ENCODE measurements around the gene SYT8.

Gene SYT8

GRCh38 chr11:1858154-1858553 is 23.4 kb downstream of the SYT8 start:
- no peak overlapping the region for H3K18ac ChIP-seq (ENCODE audit: low read length)
- WGBS (ENCODE audit: extremely low coverage, insufficient coverage, insufficient read length): no CpG with 5 or more reads among the region's 9 CpGs

GRCh38 chr11:1858576-1858975 is 23.8 kb downstream of the SYT8 start:
- no peak overlapping the region for H3K4me3 ChIP-seq (ENCODE audit: low read depth, low read length)
- no peak for DNase-seq
- no peak overlapping the region for H4K12ac ChIP-seq (ENCODE audit: low read depth, low read length)
- no peak overlapping the region for H4K8ac ChIP-seq (ENCODE audit: low read depth, low read length)
- no peak overlapping the region for H3K27ac ChIP-seq (ENCODE audit: low read depth, low read length)
- no peak overlapping the region for H2AK5ac ChIP-seq (ENCODE audit: low read length)
- no peak overlapping the region for H3K14ac ChIP-seq (ENCODE audit: low read length)
- no peaks in the 10 kb centered on the region for H3K27me3 ChIP-seq (ENCODE audit: insufficient read depth, low read length)
- H3K4ac ChIP-seq (ENCODE audit: low read depth, low read length): no peak overlapping the region
- no peak overlapping the region for H3K18ac ChIP-seq (ENCODE audit: low read length)
- H3K79me2 ChIP-seq (ENCODE audit: control insufficient read depth, insufficient read depth, low read length, poor library complexity): no peaks in the 10 kb centered on the region
- peaks cover 6% of the 10 kb centered on the region for H3K79me1 ChIP-seq (ENCODE audit: low read length)
- H2AFZ ChIP-seq (ENCODE audit: insufficient read depth, low read length, poor library complexity): no peak overlapping the region
- H3K4me1 ChIP-seq (ENCODE audit: control insufficient read depth in 1 of 2, insufficient read depth in 2 of 2, low read length in 2 of 2): peaks cover 15 to 16% of the 10 kb centered on the region in 2 experiments
- no peak overlapping the region for H3K23ac ChIP-seq (ENCODE audit: low read length)
- no peak overlapping the region for H3K4me2 ChIP-seq (ENCODE audit: low read length)
- no peaks in the 10 kb centered on the region for H3K36me3 ChIP-seq (ENCODE audit: control insufficient read depth in 1 of 2, insufficient read depth in 2 of 2, low read length in 2 of 2)
- no peaks in the 10 kb centered on the region for H3K9me3 ChIP-seq (ENCODE audit: insufficient read depth, low read depth, low read length)
- no peak overlapping the region for H4K91ac ChIP-seq (ENCODE audit: low read depth, low read length)
- no peak overlapping the region for H2BK120ac ChIP-seq (ENCODE audit: insufficient read depth, low read length, poor library complexity)
- H2BK5ac ChIP-seq (ENCODE audit: low read depth, low read length, poor library complexity): no peak overlapping the region
- H3K9ac ChIP-seq (ENCODE audit: low read length): no peak overlapping the region
- no CpG with 5 or more reads among the region's 7 CpGs for WGBS (ENCODE audit: extremely low coverage, insufficient coverage, insufficient read length)
- no peak overlapping the region for H2BK12ac ChIP-seq (ENCODE audit: low read length)

More at GRCh38 chr11:1858154-1858553, 23.4 kb downstream of the SYT8 start:
- Histone ChIP-seq H3K14ac (ENCODE audit: low read length) (no peak overlapping the region), H4K91ac (ENCODE audit: low read depth, low read length) (no peak overlapping the region), H3K4me2 (ENCODE audit: low read length) (no peak overlapping the region), H4K8ac (ENCODE audit: low read depth, low read length) (no peak overlapping the region), H3K79me2 (ENCODE audit: control insufficient read depth, insufficient read depth, low read length, poor library complexity) (no peaks in the 10 kb centered on the region), H2AFZ (ENCODE audit: insufficient read depth, low read length, poor library complexity) (no peak overlapping the region), H3K4ac (ENCODE audit: low read depth, low read length) (no peak overlapping the region), H2BK120ac (ENCODE audit: insufficient read depth, low read length, poor library complexity) (no peak overlapping the region), H3K36me3 (ENCODE audit: control insufficient read depth in 1 of 2, insufficient read depth in 2 of 2, low read length in 2 of 2) (no peaks in the 10 kb centered on the region), H4K12ac (ENCODE audit: low read depth, low read length) (no peak overlapping the region), H3K4me1 (ENCODE audit: control insufficient read depth in 1 of 2, insufficient read depth in 2 of 2, low read length in 2 of 2) (peaks cover 12% of the 10 kb centered on the region in 2 experiments), H3K27ac (ENCODE audit: low read depth, low read length) (no peak overlapping the region), H3K79me1 (ENCODE audit: low read length) (peaks cover 4% of the 10 kb centered on the region), H3K4me3 (ENCODE audit: low read depth, low read length) (no peak overlapping the region), H2BK5ac (ENCODE audit: low read depth, low read length, poor library complexity) (no peak overlapping the region), H3K23ac (ENCODE audit: low read length) (no peak overlapping the region), H3K9me3 (ENCODE audit: insufficient read depth, low read depth, low read length) (no peaks in the 10 kb centered on the region), H2AK5ac (ENCODE audit: low read length) (no peak overlapping the region), H2BK12ac (ENCODE audit: low read length) (no peak overlapping the region), H3K9ac (ENCODE audit: low read length) (no peak overlapping the region), H3K27me3 (ENCODE audit: insufficient read depth, low read length) (no peaks in the 10 kb centered on the region)
- DNase-seq: no peak

DNA sequence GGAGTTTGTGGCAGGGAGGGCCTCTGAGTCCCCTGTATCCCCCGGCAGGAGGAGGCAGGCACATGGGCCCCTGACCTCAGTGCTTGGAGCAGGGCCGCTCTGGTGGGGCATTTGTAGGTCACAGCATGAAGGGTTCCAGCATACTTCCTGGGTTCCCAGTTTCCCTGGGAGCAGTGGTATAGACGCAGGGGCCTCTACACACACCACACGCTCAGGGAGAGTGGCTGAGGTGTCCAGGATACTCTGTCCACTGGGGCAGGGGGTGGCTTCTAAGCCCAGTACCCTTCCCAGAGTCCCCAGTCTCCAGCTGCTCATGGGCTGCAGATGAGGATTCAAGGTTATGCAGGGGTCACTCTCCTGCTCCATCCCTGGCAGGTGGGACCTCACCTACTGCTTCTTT is 24.2 kb downstream of the SYT8 start:
- no peak overlapping the region for H2BK5ac ChIP-seq (ENCODE audit: low read depth, low read length, poor library complexity)
- no peak for DNase-seq
- H3K4me1 ChIP-seq (ENCODE audit: control insufficient read depth in 1 of 2, insufficient read depth in 2 of 2, low read length in 2 of 2): peaks cover 18 to 19% of the 10 kb centered on the region in 2 experiments
- no peak overlapping the region for H3K27ac ChIP-seq (ENCODE audit: low read depth, low read length)
- H3K14ac ChIP-seq (ENCODE audit: low read length): no peak overlapping the region
- H3K4ac ChIP-seq (ENCODE audit: low read depth, low read length): no peak overlapping the region
- no peaks in the 10 kb centered on the region for H3K79me2 ChIP-seq (ENCODE audit: control insufficient read depth, insufficient read depth, low read length, poor library complexity)
- WGBS (ENCODE audit: extremely low coverage, insufficient coverage, insufficient read length): no CpG with 5 or more reads among the region's 4 CpGs
- H3K4me3 ChIP-seq (ENCODE audit: low read depth, low read length): no peak overlapping the region
- no peak overlapping the region for H4K8ac ChIP-seq (ENCODE audit: low read depth, low read length)
- no peak overlapping the region for H3K18ac ChIP-seq (ENCODE audit: low read length)
- H3K4me2 ChIP-seq (ENCODE audit: low read length): no peak overlapping the region
- no peaks in the 10 kb centered on the region for H3K27me3 ChIP-seq (ENCODE audit: insufficient read depth, low read length)
- no peaks in the 10 kb centered on the region for H3K36me3 ChIP-seq (ENCODE audit: control insufficient read depth in 1 of 2, insufficient read depth in 2 of 2, low read length in 2 of 2)
- no peak overlapping the region for H4K91ac ChIP-seq (ENCODE audit: low read depth, low read length)
- H3K23ac ChIP-seq (ENCODE audit: low read length): no peak overlapping the region
- peaks cover 6% of the 10 kb centered on the region for H3K79me1 ChIP-seq (ENCODE audit: low read length)
- no peak overlapping the region for H2AK5ac ChIP-seq (ENCODE audit: low read length)
- no peak overlapping the region for H3K9ac ChIP-seq (ENCODE audit: low read length)
- H3K9me3 ChIP-seq (ENCODE audit: insufficient read depth, low read depth, low read length): no peaks in the 10 kb centered on the region
- H2AFZ ChIP-seq (ENCODE audit: insufficient read depth, low read length, poor library complexity): no peak overlapping the region
- no peak overlapping the region for H4K12ac ChIP-seq (ENCODE audit: low read depth, low read length)
- H2BK120ac ChIP-seq (ENCODE audit: insufficient read depth, low read length, poor library complexity): no peak overlapping the region
- H2BK12ac ChIP-seq (ENCODE audit: low read length): no peak overlapping the region

DNA sequence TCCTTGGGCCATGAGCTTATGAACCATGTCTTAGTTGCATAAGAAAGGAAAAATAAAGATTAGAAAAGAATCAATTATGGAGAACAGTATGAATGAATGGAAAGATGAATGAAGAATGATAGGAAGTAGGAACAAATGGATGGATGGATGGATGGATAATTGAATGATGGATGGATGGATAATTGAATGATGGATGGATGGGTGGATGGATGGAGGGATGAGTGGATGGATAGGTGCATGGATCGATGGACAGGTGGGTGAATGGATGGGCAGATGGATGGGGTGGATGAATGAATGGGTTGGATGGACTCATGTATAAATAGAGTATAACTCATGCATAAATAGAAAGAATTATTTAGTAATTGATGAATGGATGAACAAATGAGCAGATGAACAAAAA is 25.3 kb downstream of the SYT8 start:
- Histone ChIP-seq H3K4ac (ENCODE audit: low read depth, low read length) (no peak overlapping the region), H2AFZ (ENCODE audit: insufficient read depth, low read length, poor library complexity) (no peak overlapping the region), H3K18ac (ENCODE audit: low read length) (no peak overlapping the region), H2AK5ac (ENCODE audit: low read length) (no peak overlapping the region), H3K79me1 (ENCODE audit: low read length) (peaks cover 6% of the 10 kb centered on the region), H4K91ac (ENCODE audit: low read depth, low read length) (no peak overlapping the region), H3K4me3 (ENCODE audit: low read depth, low read length) (no peak overlapping the region), H2BK5ac (ENCODE audit: low read depth, low read length, poor library complexity) (no peak overlapping the region), H3K9me3 (ENCODE audit: insufficient read depth, low read depth, low read length) (no peaks in the 10 kb centered on the region), H4K8ac (ENCODE audit: low read depth, low read length) (no peak overlapping the region), H3K9ac (ENCODE audit: low read length) (no peak overlapping the region), H3K27ac (ENCODE audit: low read depth, low read length) (no peak overlapping the region), H3K79me2 (ENCODE audit: control insufficient read depth, insufficient read depth, low read length, poor library complexity) (no peaks in the 10 kb centered on the region), H3K36me3 (ENCODE audit: control insufficient read depth in 1 of 2, insufficient read depth in 2 of 2, low read length in 2 of 2) (no peaks in the 10 kb centered on the region), H3K4me2 (ENCODE audit: low read length) (no peak overlapping the region), H2BK120ac (ENCODE audit: insufficient read depth, low read length, poor library complexity) (no peak overlapping the region), H3K14ac (ENCODE audit: low read length) (no peak overlapping the region), H3K4me1 (ENCODE audit: control insufficient read depth in 1 of 2, insufficient read depth in 2 of 2, low read length in 2 of 2) (peaks cover 18 to 19% of the 10 kb centered on the region in 2 experiments), H3K27me3 (ENCODE audit: insufficient read depth, low read length) (no peaks in the 10 kb centered on the region), H2BK12ac (ENCODE audit: low read length) (no peak overlapping the region), H3K23ac (ENCODE audit: low read length) (no peak overlapping the region), H4K12ac (ENCODE audit: low read depth, low read length) (no peak overlapping the region)
- DNase-seq: no peak
- no CpG with 5 or more reads among the region's 1 CpG for WGBS (ENCODE audit: extremely low coverage, insufficient coverage, insufficient read length)
